ENCODE data around the gene WASHC2A. TPM values are rescaled to one million over a fixed set of nuclear protein-coding genes. Genes with fewer than 3 reads are reported as not detected.
"Not testable (repeated sequence)": the region's sequence is repeated elsewhere in the genome, so short reads cannot be mapped to it uniquely, and the experiment has no call there.

Gene WASHC2A
- total and polyA plus RNA-seq, 2 of the 4 experiments (the other 2 are of a cell fraction), result 22.6 to 29.4 TPM

GRCh38 chr10:50101747-50102146 lies 34.0 kb downstream of the WASHC2A start:
- H3K27ac ChIP-seq (ENCODE audit: insufficient read depth, low read length), result peak overlapping the region; percentile 42; the same call in 1 of the 2 replicates

GRCh38 chr10:50102267-50102666 lies 34.5 kb downstream of the WASHC2A start:
- H3K36me3 ChIP-seq (ENCODE audit: control insufficient read depth, insufficient read depth, low read length), result peaks cover 10% of the 10 kb centered on the region
- H2AK9ac ChIP-seq (replicated peaks; ENCODE audit: low read depth, low read length, poor library complexity); H3K23ac ChIP-seq (ENCODE audit: low read depth, low read length); H3K4me3 ChIP-seq (ENCODE audit: insufficient read depth, low read depth, low read length); H4K5ac ChIP-seq (ENCODE audit: low read depth, low read length); BruUV-seq (replicated peaks); H3K14ac ChIP-seq (replicated peaks; ENCODE audit: low read depth, low read length); H2BK20ac ChIP-seq (ENCODE audit: low read depth, low read length); H3K79me1 ChIP-seq (ENCODE audit: low read depth in 1 of 2, low read length in 2 of 2); H3K4me1 ChIP-seq (ENCODE audit: control insufficient read depth, insufficient read depth, low read length); H4K91ac ChIP-seq (ENCODE audit: insufficient read depth, low read depth, low read length); H4K8ac ChIP-seq (ENCODE audit: low read depth in 2 of 2, low read length in 2 of 2); in situ Hi-C loops (cut with MboI; ENCODE audit: low sequenced_read_pairs); H2AK5ac ChIP-seq (ENCODE audit: low read depth, low read length); dilution Hi-C loops (cut with HindIII; ENCODE audit: low sequenced_read_pairs, unreplicated experiment); DNase-seq; H3K9ac ChIP-seq (ENCODE audit: low read depth, low read length); POLR2A ChIA-PET (ENCODE audit: unreplicated experiment); H3K4ac ChIP-seq (ENCODE audit: low read depth, low read length); H3K27me3 ChIP-seq (ENCODE audit: control insufficient read depth, insufficient read depth, low read length); H3K56ac ChIP-seq (ENCODE audit: extremely low read depth, insufficient read depth, low read length); intact Hi-C loops (cut with micrococcal nuclease); CTCF ChIA-PET; H2BK120ac ChIP-seq (ENCODE audit: low read depth, low read length); H2AFZ ChIP-seq (replicated peaks; ENCODE audit: low read length, poor library complexity); H3K9me1 ChIP-seq (ENCODE audit: insufficient read depth, low read length); H3K9me3 ChIP-seq (ENCODE audit: control insufficient read depth, insufficient read depth, low read length); H4K20me1 ChIP-seq (ENCODE audit: insufficient read depth, low read length); H2BK15ac ChIP-seq (ENCODE audit: low read depth, low read length): not testable (repeated sequence)
- H3K18ac ChIP-seq (ENCODE audit: low read depth, low read length), result peak overlapping the region; percentile 13; the same call in 1 of the 2 replicates
- peak overlapping the region; percentile 66; the same call in 1 of the 2 replicates for H3K4me2 ChIP-seq (ENCODE audit: low read depth, low read length)
- H2BK5ac ChIP-seq (ENCODE audit: low read depth, low read length, poor library complexity, severe bottlenecking), result peak overlapping the region; percentile 34
- WGBS, 2 experiments (ENCODE audit: extremely low coverage in 2 of 2, insufficient read length in 1 of 2), result no CpG with 5 or more reads among the region's 5 CpGs
- peak; percentile 87 for ATAC-seq (ENCODE audit: low read depth)
- peak overlapping the region; percentile 40; the same call in 1 of the 2 replicates for H3K27ac ChIP-seq (ENCODE audit: insufficient read depth, low read length)

More at GRCh38 chr10:50101747-50102146, 34.0 kb downstream of the WASHC2A start:
- H2AFZ ChIP-seq (replicated peaks; ENCODE audit: low read length, poor library complexity); H3K4me2 ChIP-seq (ENCODE audit: low read depth, low read length); H3K9me3 ChIP-seq (ENCODE audit: control insufficient read depth, insufficient read depth, low read length); H4K91ac ChIP-seq (ENCODE audit: insufficient read depth, low read depth, low read length); H3K56ac ChIP-seq (ENCODE audit: extremely low read depth, insufficient read depth, low read length); H2AK9ac ChIP-seq (replicated peaks; ENCODE audit: low read depth, low read length, poor library complexity); H2BK15ac ChIP-seq (ENCODE audit: low read depth, low read length); CTCF ChIA-PET; H3K14ac ChIP-seq (replicated peaks; ENCODE audit: low read depth, low read length); H3K23ac ChIP-seq (ENCODE audit: low read depth, low read length); BruUV-seq (replicated peaks); H2AK5ac ChIP-seq (ENCODE audit: low read depth, low read length); H4K8ac ChIP-seq (ENCODE audit: low read depth in 2 of 2, low read length in 2 of 2); H3K4me3 ChIP-seq (ENCODE audit: insufficient read depth, low read depth, low read length); POLR2A ChIA-PET (ENCODE audit: unreplicated experiment); H3K79me1 ChIP-seq (ENCODE audit: low read depth in 1 of 2, low read length in 2 of 2); H2BK5ac ChIP-seq (ENCODE audit: low read depth, low read length, poor library complexity, severe bottlenecking); H4K20me1 ChIP-seq (ENCODE audit: insufficient read depth, low read length); H3K9me1 ChIP-seq (ENCODE audit: insufficient read depth, low read length); H3K27me3 ChIP-seq (ENCODE audit: control insufficient read depth, insufficient read depth, low read length); in situ Hi-C loops (cut with MboI; ENCODE audit: low sequenced_read_pairs); H3K9ac ChIP-seq (ENCODE audit: low read depth, low read length); H3K4me1 ChIP-seq (ENCODE audit: control insufficient read depth, insufficient read depth, low read length); DNase-seq; H2BK120ac ChIP-seq (ENCODE audit: low read depth, low read length); H3K4ac ChIP-seq (ENCODE audit: low read depth, low read length); intact Hi-C loops (cut with micrococcal nuclease); dilution Hi-C loops (cut with HindIII; ENCODE audit: low sequenced_read_pairs, unreplicated experiment); H2BK20ac ChIP-seq (ENCODE audit: low read depth, low read length): not testable (repeated sequence)
- peak overlapping the region; percentile 41; the same call in 1 of the 2 replicates for H4K5ac ChIP-seq (ENCODE audit: low read depth, low read length)
- WGBS, 2 experiments (ENCODE audit: extremely low coverage in 2 of 2, insufficient read length in 1 of 2), result no CpG with 5 or more reads among the region's 3 CpGs
- H3K18ac ChIP-seq (ENCODE audit: low read depth, low read length), result peak overlapping the region; percentile 59
- peaks cover 10% of the 10 kb centered on the region for H3K36me3 ChIP-seq (ENCODE audit: control insufficient read depth, insufficient read depth, low read length)
- peak; percentile 21; the same call in 1 of the 2 replicates for ATAC-seq (ENCODE audit: low read depth)
